Ovary (tissue), 9 donors: Measurements from ENCODE around the gene ZMYND8. TPM values are rescaled to one million over a fixed set of nuclear protein-coding genes. Genes with fewer than 3 reads are reported as not detected.
A peak's percentile ranks its signal among the peaks of the same experiment; 100 is the strongest.

Experiments
- DNase-seq, 5 donors: peaks; one replicate each; pipeline ENCODE4 v3.0.0-alpha.2; 2019 to 2020
- H3K27ac ChIP-seq, 2 donors: fragments of 200-600 bp; one replicate each; pipeline versions ENCODE4 v1.5.1 to v1.8.0; 2019 to 2022
- H3K27me3 ChIP-seq: fragments of 200-600 bp; one replicate; pipeline ENCODE4 v1.8.0; 2022
- H3K36me3 ChIP-seq: fragments of 200-600 bp; sonication (generic); one replicate; pipeline ENCODE4 v1.5.1; 2019
- H3K4me1 ChIP-seq: one replicate; pipeline ENCODE4 v1.8.1; 2013; ENCODE audit warnings: mild to moderate bottlenecking, moderate library complexity; ENCODE audit not compliant: insufficient read depth
- H3K4me3 ChIP-seq: fragments of 200-600 bp; sonication (generic); one replicate; pipeline ENCODE4 v1.5.1; 2017
- H3K9me3 ChIP-seq, 2 donors: fragments of 200-600 bp in 1 of 2; sonication (generic) in 1 of 2; one replicate each; pipeline versions ENCODE4 v1.5.1 to v1.8.1; 2013 to 2019; ENCODE audit warnings: mild to moderate bottlenecking in 1 of 2, moderate library complexity in 1 of 2
- EP300 ChIP-seq: sonication (generic); formaldehyde crosslinking; IDR thresholded peaks from one replicate; pipeline ENCODE4 v1.6.1; 2017; ENCODE audit warnings: antibody characterized with exemption
- POLR2A ChIP-seq: fragments of 450-650 bp; IDR thresholded peaks from one replicate; pipeline ENCODE4 v1.6.1; 2017; ENCODE audit warnings: antibody characterized with exemption, mild to moderate bottlenecking, moderate library complexity
- WGBS, 3 donors: extraction: QIAGEN DNeasy Blood & Tissue Kit in 1 of 3; methylation state at CpG; one replicate each; pipeline versions ENCODE4 v1.1.5 to v1.1.7; 2013 to 2017; 5-methylcytosine and 5-hydroxymethylcytosine counted together
- intact Hi-C, 4 donors: fragments of 100-400 bp; cut with DNase I; formaldehyde crosslinking; loops; one replicate each; pipeline versions ENCODE4 v1.11.0 to v1.15.1; 2022 to 2023
- polyA plus RNA-seq, 2 donors: library from polyadenylated mRNA; stranded (reverse); fragments of 200-250 nt in 1 of 2; fragments of 350-450 nt in 1 of 2; fragmentation: Illumina TruSeq in 1 of 2; extraction: RNeasy Lipid Tissue Mini Kit (QIAGEN cat#74804) in 1 of 2; gene quantifications; one replicate each; pipeline ENCODE4 v1.2.3, GENCODE V29; 2013 to 2014
- total RNA-seq, 7 donors: library from RNA; depleted of rRNA in 2 of 7; stranded (reverse); fragments of >200 nt in 2 of 7; fragmentation: NEBNext Ultra II Directional in 3 of 7; extraction: Animal tissue kit (Norgen Biotek cat#: 25700) in 3 of 7; gene quantifications; one replicate each; pipeline versions ENCODE4 v1.1.0 to v1.2.4, GENCODE V29; 2016 to 2023
- TF ChIP-seq, protein P1 (sequence below), 3 donors: fragments of 450-650 bp in 2 of 3; fragments of 200-600 bp in 1 of 3; IDR thresholded peaks; one replicate each; pipeline versions ENCODE4 v1.5.1 to v1.8.0; 2016 to 2022; ENCODE audit warnings: antibody characterized with exemption in 3 of 3, mild to moderate bottlenecking in 1 of 3
- donor health status: DM: no; HTN: no; CAD: no; lungs with moderate emphysema.
- donor health status: DM: no; HTN: no; CAD: no.
- donor health status: Bipolar disorder and iron deficiency.
- donor health status: DM: yes; HTN: yes; CAD: no.
- donor health status: DM: no; HTN: no; CAD: no.
- donor health status: DM: yes; HTN: yes; CAD: no.

ZMYND8 gene
- total and polyA plus RNA-seq, 9 donors, result 8.3 to 40.7 (median 30.5) TPM

GRCh38 chr20:47335251-47336128, 21.0 kb downstream of the ZMYND8 start:
- 30 to 34% (median 30%) methylated on average over 12 of the region's 12 CpGs for WGBS, 3 donors
- Histone ChIP-seq H3K36me3 (no peaks in the 10 kb centered on the region), H3K4me3 (no peak overlapping the region), H3K27ac (peak overlapping the region; percentile 4 to 24), H3K4me1 (peaks cover 20% of the 10 kb centered on the region), H3K9me3 (no peaks in the 10 kb centered on the region), H3K27me3 (no peaks in the 10 kb centered on the region)
- TF ChIP-seq, protein P1, sequence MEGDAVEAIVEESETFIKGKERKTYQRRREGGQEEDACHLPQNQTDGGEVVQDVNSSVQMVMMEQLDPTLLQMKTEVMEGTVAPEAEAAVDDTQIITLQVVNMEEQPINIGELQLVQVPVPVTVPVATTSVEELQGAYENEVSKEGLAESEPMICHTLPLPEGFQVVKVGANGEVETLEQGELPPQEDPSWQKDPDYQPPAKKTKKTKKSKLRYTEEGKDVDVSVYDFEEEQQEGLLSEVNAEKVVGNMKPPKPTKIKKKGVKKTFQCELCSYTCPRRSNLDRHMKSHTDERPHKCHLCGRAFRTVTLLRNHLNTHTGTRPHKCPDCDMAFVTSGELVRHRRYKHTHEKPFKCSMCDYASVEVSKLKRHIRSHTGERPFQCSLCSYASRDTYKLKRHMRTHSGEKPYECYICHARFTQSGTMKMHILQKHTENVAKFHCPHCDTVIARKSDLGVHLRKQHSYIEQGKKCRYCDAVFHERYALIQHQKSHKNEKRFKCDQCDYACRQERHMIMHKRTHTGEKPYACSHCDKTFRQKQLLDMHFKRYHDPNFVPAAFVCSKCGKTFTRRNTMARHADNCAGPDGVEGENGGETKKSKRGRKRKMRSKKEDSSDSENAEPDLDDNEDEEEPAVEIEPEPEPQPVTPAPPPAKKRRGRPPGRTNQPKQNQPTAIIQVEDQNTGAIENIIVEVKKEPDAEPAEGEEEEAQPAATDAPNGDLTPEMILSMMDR (IDR thresholded peaks at IDR 0.05), result no peak
- TF ChIP-seq EP300, result no peak
- intact Hi-C loops, result no loop called here
- no peak for DNase-seq

DNA sequence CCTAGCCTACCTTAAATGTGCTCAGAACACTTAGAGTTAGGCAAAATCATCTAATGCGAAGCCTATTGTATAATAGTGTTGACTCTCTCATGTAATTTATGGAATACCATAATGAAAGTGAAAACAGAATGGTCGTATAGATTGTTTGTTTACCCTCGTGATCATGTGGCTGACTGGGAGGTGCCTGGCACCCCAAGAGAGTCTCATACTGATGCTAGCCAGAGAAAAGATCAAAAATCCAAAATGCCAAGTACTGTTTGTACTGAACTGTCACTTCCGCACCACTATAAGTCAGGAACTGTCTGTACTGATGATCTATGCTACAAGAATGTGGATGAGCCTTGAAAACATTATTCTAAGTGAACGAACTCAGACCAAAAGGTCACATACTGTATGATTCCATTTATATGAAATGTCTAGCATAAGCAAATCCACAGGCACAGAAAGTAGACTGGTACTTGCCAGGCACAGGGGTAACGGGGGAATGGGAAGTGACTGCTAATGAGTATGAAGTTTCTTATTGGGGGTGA, 22.4 kb downstream of the ZMYND8 start:
- H3K27me3 ChIP-seq, result no peaks in the 10 kb centered on the region
- H3K36me3 ChIP-seq, result no peaks in the 10 kb centered on the region
- no peak overlapping the region for H3K27ac ChIP-seq
- WGBS, 3 donors, result 31 to 37% (median 37%) methylated on average over 6 of the region's 6 CpGs
- peaks cover 26% of the 10 kb centered on the region for H3K4me1 ChIP-seq
- TF ChIP-seq EP300, result peak; percentile 90
- TF ChIP-seq, protein P1 (IDR thresholded peaks at IDR 0.05), result no peak
- no peaks in the 10 kb centered on the region for H3K9me3 ChIP-seq
- H3K4me3 ChIP-seq, result no peak overlapping the region
- no peak for DNase-seq
- intact Hi-C loops, result no loop called here

GRCh38 chr20:47332381-47333206, 23.9 kb downstream of the ZMYND8 start:
- Histone ChIP-seq H3K27ac (no peak overlapping the region), H3K4me3 (no peak overlapping the region)
- intact Hi-C loops, result no loop called here

More at GRCh38 chr20:47332381-47333206, 23.9 kb downstream of the ZMYND8 start:
- 87 to 91% (median 90%) methylated on average over 8 of the region's 8 CpGs for WGBS, 3 donors
- TF ChIP-seq, protein P1 (IDR thresholded peaks at IDR 0.05), result no peak
- TF ChIP-seq EP300 (no peak), POLR2A (no peak)
- no peak for DNase-seq
- Histone ChIP-seq H3K9me3 (no peaks in the 10 kb centered on the region), H3K4me1 (peaks cover 27% of the 10 kb centered on the region), H3K36me3 (no peaks in the 10 kb centered on the region), H3K27me3 (no peaks in the 10 kb centered on the region)
